Activated T-cell treated with anti-CD3 and anti-CD28 coated beads, Interleukin-2, amount 50 U/mL, for 48 hours (primary cell): Measurements from ENCODE around the gene COL4A2.
"Not testable (repeated sequence)": the region's sequence is repeated elsewhere in the genome, so short reads cannot be mapped to it uniquely, and the experiment has no call there.

ENCODE experiments used
- DNase-seq, 2 experiments: peaks; one replicate each; pipeline ENCODE4 v3.0.0-alpha.2; 2020

The COL4A2 gene

GRCh38 chr13:110479648-110480047 lies 172.6 kb downstream of the COL4A2 start:
- no peak for DNase-seq

DNA sequence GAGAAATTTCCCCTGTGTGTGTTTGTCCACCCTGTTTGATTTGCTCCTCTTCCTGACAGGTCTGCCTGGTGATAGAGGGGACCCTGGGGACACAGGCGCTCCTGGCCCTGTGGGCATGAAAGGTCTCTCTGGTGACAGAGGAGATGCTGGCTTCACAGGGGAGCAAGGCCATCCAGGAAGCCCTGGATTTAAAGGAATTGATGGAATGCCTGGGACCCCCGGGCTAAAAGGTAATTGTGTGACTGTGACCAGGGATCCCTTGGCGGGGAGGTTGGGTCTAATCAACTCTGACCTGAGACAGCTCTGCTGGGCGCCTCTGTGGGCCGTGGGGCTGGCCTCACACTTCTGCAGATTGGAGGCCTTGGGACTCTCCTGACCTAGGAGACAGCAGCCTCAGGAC lies 173.1 kb downstream of the COL4A2 start:
- DNase-seq: no peak

DNA sequence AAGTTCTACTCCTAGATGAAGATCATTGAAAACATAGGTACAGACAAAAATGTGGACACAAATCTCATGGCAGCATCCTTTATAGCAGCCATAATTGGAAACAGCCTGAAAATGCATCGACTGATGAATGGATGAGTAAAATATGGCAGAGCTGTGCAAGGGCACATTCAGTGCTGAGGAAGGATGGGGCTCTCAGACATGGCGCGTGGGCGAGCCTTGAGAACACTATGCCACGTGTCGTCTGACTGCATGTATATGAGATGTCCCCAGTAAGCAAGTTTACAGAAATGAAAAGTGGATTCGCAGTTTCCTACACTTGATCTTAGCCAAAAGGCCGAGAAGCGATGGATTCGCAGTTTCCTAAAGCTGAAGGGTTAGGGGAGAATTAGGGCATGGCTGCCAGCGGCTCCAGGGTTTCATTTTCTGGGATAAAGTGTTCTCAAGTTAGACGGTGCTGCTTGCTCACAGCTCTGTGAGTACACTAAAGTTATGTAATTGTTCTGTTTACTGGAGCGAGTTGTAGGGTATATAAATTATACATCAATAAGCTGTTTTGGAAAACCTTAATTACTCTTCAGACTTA lies 176.4 kb downstream of the COL4A2 start:
- no peak for DNase-seq

DNA sequence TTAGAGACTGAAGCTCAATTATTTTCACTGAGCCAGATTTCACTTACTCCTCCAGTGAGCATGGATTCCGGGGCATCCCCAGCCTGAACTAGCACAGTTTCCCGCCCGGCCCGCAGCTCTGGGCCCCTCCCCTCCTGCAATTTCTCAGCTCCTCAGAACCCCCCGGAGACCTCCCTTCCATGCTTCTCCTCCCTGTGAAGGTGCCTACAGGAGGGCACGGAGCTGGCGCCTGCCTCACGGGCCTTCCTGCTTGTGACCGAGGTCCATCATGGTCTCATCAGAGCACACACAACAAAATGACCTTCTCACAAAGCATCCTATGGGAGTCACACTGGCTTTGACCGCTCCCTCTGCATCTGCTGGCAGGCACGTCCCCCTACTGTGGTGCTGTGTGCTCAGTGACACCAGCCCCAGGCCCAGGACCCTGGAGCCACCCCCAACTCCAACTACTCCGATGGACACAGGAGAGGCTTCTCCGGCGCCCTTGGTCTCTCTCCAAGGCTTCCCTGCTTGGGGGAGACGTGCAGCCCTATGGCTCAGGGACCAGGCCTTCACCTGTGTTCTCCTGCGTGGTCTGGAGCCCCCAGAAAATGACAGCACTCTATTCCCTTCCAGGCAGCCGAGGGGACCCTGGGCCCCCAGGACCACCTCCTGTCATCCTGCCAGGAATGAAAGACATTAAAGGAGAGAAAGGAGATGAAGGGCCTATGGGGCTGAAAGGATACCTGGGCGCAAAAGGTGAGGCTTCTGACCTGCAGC lies 177.4 kb downstream of the COL4A2 start:
- DNase-seq: no peak

GRCh38 chr13:110485604-110486003 lies 178.5 kb downstream of the COL4A2 start:
- no peak for DNase-seq

DNA sequence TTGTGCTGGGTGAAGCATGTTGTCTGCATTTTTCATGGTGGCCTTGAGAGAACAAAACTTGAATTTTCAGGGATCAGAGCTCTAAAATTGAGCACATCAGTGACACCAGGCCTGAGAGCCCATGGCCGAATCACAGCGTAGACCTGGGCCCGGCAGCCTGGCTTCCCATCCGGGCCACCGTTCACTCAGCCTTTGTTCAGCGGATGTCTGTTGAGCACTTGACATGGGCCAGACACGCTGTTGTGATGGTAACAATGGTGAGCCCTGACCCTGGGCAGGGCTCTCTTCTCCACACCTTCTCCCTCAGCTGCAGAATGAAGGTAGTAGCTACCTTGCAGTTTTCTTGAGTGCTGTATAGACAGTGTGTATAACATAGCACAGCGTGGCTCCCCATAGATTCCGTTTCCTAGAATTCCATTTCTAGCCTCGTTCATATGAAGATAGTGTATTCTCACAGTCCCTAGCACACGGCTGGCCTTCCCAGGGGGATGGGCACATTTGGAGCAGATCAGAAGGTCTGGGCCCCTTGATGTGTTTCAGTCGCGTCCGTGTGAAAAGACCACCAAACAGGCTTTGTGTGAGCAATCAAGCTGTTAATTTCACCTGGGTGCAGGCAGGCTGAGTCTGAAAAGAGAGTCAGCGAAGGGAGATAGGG lies 179.1 kb downstream of the COL4A2 start:
- no peak for DNase-seq

GRCh38 chr13:110486880-110487279 lies 179.8 kb downstream of the COL4A2 start:
- not testable (repeated sequence) for DNase-seq

DNA sequence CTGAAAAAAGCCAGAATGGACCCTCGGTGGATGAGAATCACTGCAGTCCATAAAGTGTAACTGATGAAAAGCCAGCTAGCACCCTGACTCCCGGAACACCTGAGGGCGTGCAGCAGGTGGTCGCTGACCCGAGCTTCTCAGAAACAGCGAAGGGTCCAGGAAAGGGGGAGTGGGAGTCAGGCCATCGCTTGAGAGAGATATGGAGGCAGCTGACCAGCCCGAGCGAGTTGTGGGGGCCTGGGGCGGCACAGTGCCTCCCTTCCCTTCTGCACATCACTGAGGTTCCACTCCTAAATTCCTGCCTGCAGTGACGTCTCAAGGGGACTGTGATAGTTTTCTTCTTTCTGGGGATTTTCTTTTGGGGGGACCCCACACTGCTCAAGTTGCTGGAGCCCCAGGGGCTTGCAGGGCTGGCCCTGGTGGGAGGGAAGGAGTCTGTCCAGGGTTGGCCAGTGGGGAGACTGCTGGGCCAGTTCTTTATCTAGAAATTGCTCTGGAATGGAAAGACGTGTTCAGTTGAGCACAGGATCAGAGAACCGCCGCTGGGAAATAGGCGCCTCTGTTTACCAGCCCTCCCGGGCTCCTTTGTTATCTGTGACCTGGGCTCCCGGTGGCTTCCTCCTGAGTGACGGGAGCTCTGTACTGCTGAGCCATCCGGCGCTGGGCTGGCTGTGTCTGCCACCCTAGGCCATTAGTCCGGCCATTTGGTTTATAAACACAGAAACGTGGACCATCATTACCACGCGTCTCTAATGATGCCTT lies 183.1 kb downstream of the COL4A2 start:
- DNase-seq: no peak

GRCh38 chr13:110491869-110492678 lies 185.0 kb downstream of the COL4A2 start:
- no peak for DNase-seq

GRCh38 chr13:110492679-110493593 lies 185.9 kb downstream of the COL4A2 start:
- DNase-seq: no peak

GRCh38 chr13:110493613-110494012 lies 186.5 kb downstream of the COL4A2 start:
- DNase-seq: no peak

GRCh38 chr13:110495376-110495775 lies 188.3 kb downstream of the COL4A2 start:
- no peak for DNase-seq

- no peak for DNase-seq
Observed at GRCh38 chr13:110495881-110496280, 188.8 kb downstream of the COL4A2 start.

DNA sequence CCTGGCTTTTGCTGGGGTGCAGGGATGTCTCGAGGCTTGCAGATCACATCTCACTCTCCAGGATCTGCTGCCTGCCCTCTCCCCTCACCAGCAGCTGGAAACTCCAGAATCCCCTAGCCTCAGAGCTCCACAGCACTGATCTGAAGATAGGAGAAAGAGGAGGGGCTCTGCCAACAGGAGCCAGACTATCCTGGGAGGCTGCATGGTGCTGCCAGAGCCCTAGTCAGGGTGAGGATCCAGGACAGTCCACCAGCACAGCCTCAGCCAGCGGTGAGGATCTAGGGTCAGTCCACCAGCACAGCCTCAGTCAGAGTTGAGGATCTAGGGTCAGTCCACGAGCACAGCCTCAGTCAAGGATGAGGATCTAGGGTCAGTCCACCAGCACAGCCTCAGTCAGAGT lies 189.2 kb downstream of the COL4A2 start:
- DNase-seq: no peak

DNA sequence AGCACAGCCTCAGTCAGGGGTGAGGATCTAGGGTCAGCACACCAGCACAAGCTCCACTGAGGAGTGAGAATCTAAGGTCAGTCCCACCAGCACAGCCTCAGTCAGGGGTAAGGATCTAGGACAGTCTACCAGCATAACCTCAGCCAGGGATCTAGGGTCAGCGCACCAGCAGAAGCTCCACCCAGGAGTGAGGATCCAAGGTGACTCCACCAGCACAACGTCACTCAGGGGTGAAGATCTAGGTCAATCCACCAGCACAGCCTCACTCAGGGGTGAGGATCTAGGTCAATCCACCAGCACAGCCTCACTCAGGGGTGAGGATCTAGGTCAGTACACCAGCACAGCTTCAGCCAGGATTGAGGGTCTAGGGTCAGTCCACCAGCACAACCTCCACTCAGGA lies 189.9 kb downstream of the COL4A2 start:
- no peak for DNase-seq

- DNase-seq: not testable (repeated sequence)
Observed at GRCh38 chr13:110497896-110498295, 190.8 kb downstream of the COL4A2 start.

GRCh38 chr13:110498327-110498726 lies 191.2 kb downstream of the COL4A2 start:
- DNase-seq: no peak

GRCh38 chr13:110498765-110499164 lies 191.7 kb downstream of the COL4A2 start:
- no peak for DNase-seq

GRCh38 chr13:110499621-110500281 lies 192.7 kb downstream of the COL4A2 start:
- no peak for DNase-seq

GRCh38 chr13:110500341-110500740 lies 193.3 kb downstream of the COL4A2 start:
- DNase-seq: no peak

DNA sequence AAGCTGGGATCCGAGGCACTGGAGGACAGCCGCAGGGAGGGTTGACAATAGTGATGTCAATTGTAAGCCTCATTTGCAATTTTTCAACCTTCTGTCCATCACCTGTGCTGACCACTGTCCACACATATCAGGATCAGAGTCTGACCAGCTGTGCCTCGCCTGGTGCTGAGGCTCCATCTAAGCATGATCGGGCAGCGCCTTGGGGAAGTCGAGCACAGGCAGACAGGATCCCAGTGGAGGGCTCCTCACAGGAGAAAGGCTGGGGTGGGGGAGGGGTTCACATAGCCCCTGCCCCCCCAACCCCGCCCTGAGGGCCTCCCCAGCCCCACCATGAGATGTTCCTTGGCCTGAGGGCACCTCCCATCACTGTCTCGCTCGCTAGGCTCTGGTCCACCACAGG lies 194.1 kb downstream of the COL4A2 start:
- DNase-seq: no peak
